ENCODE measurements around the gene LRCOL1.

DNA sequence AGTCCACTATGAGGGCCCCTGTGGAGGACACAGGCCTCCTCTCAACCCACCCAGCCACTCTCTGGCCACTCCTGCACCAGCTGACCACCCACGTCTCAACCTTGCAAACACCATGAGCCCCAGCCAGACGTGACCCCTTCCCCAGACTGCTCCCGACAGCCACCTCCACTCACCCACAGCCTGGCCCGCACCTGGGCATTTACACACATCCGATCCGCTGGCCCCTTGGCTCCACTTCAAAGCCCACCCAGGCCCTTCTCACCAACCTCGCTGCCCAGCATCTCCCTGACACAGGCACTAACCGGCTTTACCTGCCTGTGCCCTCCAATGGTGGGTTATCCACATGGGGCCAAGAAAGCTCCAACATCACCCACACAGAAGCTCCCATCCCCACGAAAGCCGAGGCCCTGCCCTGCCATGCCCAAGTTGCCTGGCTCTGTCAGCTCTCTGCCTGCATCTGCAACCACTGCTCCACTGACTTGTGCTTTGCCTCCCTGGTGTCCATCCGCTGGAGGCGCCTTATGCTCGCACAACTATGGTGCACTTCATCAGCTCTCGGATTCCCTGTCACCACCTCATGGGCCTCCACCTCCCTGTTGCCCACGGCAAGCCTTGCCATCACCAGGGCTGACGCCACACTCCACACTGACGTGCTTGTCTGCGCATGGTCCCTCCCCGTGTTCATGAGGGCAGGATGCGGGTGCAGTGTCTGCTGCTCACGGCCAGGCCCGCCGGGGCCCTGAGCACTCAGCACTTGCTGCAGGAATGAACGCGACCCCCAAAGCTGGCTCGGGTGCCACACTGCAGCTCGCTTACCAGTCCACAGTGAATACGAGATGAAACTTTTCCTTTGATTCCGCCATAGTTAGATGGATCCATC lies 24.9 kb upstream of the LRCOL1 start:
- TF ChIP-seq, protein P1, sequence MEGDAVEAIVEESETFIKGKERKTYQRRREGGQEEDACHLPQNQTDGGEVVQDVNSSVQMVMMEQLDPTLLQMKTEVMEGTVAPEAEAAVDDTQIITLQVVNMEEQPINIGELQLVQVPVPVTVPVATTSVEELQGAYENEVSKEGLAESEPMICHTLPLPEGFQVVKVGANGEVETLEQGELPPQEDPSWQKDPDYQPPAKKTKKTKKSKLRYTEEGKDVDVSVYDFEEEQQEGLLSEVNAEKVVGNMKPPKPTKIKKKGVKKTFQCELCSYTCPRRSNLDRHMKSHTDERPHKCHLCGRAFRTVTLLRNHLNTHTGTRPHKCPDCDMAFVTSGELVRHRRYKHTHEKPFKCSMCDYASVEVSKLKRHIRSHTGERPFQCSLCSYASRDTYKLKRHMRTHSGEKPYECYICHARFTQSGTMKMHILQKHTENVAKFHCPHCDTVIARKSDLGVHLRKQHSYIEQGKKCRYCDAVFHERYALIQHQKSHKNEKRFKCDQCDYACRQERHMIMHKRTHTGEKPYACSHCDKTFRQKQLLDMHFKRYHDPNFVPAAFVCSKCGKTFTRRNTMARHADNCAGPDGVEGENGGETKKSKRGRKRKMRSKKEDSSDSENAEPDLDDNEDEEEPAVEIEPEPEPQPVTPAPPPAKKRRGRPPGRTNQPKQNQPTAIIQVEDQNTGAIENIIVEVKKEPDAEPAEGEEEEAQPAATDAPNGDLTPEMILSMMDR (IDR thresholded peaks at IDR 0.05), result no peak
- TF ChIP-seq POLR2A (IDR thresholded peaks at IDR 0.05), result no peak

Data from adrenal gland (tissue), 5 donors.